Astrocyte of the cerebellum (primary cell): ENCODE data around the gene SYNJ2.

Source experiments
- DNase-seq: peaks from one replicate; pipeline ENCODE4 v3.0.0-alpha.2; 2011; ENCODE audit warnings: low read depth
- H3K4me3 ChIP-seq: 2 replicates; pipeline ENCODE4 v1.5.1; 2011; ENCODE audit warnings: mild to moderate bottlenecking, low read depth, low read length, moderate library complexity
- in situ Hi-C: cut with HindIII; loops from 2 replicates; pipeline ENCODE4 v1.10.0; 2017; ENCODE audit warnings: low sequenced_read_pairs
- TF ChIP-seq, protein P1 (sequence below): IDR thresholded peaks from 2 replicates; pipeline ENCODE4 v1.5.1; 2012; ENCODE audit warnings: low read length, low read depth, moderate library complexity, mild to moderate bottlenecking; ENCODE audit errors: missing control alignments

Gene SYNJ2

DNA sequence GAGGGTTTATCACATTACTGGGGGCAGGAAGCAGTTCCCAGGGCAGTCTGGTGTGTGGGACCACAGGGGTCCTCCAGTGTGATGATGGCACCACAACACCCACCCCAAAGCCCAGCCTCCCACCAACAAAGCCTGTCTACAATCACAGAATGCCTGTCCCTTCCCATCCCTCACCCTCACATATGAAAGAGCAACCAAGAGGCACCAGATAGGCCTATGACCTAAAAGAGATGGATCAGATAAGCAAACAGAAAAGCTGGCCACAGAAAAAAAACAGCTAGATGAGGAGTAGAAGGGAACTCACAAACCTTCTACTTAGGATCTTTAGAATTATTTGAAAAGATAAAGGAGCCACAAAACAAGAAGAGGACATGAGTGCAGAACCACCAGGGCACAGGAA, 132.1 kb downstream of the SYNJ2 start:
- TF ChIP-seq, protein P1, sequence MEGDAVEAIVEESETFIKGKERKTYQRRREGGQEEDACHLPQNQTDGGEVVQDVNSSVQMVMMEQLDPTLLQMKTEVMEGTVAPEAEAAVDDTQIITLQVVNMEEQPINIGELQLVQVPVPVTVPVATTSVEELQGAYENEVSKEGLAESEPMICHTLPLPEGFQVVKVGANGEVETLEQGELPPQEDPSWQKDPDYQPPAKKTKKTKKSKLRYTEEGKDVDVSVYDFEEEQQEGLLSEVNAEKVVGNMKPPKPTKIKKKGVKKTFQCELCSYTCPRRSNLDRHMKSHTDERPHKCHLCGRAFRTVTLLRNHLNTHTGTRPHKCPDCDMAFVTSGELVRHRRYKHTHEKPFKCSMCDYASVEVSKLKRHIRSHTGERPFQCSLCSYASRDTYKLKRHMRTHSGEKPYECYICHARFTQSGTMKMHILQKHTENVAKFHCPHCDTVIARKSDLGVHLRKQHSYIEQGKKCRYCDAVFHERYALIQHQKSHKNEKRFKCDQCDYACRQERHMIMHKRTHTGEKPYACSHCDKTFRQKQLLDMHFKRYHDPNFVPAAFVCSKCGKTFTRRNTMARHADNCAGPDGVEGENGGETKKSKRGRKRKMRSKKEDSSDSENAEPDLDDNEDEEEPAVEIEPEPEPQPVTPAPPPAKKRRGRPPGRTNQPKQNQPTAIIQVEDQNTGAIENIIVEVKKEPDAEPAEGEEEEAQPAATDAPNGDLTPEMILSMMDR = no peak
- H3K4me3 ChIP-seq = no peak overlapping the region
- in situ Hi-C loops = no loop called here
- no peak for DNase-seq

DNA sequence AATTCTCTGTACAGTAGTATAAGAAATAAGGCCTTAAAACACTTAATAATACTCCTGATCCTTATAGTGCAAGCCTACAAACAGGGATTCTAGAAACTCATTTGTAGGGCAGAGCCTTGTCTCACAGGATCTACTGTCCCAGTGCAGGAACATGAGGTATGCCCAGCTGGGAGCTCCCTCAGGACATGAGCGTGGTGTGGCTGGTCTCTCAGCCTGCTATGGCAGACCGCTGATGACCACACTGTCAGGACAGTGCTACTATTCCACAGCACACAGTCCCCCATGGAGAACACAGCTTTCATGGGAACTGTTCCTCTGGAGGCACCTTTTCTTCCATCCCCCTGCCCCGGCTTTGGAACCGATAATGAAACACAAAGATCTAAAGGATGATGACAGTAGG, 133.4 kb downstream of the SYNJ2 start:
- no peak overlapping the region for H3K4me3 ChIP-seq
- in situ Hi-C loops = no loop called here
- no peak for DNase-seq
- TF ChIP-seq, protein P1 = no peak

DNA sequence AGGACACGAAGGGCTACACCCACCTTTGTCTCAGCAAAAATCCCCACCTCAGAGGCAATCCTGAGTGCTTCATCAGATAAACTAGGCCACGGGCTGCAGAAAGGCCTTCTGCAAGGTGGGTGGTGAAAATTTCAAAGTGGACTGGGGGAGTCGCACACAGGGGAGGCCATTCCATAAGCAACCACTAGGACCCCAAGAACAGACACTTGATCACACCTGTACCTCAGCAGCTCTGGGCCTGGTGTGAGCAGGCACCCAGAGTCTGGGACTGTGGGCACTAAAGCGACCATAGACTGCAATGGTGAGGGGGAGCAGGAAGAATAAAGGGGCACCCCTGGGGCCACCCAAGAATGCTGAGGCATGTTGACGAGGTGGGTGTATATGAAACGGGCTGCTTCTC, 133.8 kb downstream of the SYNJ2 start:
- no peak for DNase-seq
- in situ Hi-C loops = no loop called here
- no peak overlapping the region for H3K4me3 ChIP-seq
- TF ChIP-seq, protein P1 = no peak

DNA sequence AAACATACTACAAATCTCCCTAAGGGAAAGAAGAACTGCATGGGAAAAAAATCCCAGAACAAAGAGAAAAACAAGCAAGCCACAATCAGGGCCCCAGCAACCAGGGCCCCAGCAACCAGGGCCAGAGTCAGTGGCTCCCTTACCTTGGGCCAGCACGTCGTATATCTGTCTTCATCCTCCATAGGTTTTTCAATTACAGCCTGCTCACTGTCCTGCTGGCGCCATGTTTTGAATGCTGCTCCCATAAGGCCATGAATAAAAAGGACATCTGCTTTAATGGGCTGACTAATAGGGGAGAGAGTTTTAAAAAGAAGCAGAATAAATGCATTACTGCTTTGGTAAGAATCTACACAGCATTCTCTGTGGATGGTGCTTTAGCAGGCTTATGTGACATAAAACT, 137.2 kb downstream of the SYNJ2 start:
- DNase-seq = no peak
- in situ Hi-C loops = no loop called here
- no peak overlapping the region for H3K4me3 ChIP-seq
- TF ChIP-seq, protein P1 = no peak

DNA sequence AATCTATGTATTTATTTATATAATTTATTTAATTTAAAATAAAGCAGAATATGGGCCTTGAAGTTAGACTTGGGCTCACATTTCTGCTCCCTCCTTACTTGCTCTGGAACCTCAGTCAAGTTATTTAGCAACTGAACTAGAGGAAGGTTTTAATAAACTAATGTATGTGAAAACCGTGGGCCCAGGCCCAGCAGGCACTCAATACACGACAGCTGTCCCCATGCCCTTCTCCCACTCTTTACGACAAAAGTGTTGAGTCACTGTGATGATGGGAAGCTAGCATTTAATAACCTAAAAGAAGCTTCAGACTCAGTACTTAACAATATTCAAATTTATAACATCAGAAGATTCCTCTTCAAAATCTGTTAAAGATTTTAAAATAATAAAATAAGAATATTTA, 139.7 kb downstream of the SYNJ2 start:
- TF ChIP-seq, protein P1 = no peak
- no peak overlapping the region for H3K4me3 ChIP-seq
- no peak for DNase-seq
- in situ Hi-C loops = no loop called here

DNA sequence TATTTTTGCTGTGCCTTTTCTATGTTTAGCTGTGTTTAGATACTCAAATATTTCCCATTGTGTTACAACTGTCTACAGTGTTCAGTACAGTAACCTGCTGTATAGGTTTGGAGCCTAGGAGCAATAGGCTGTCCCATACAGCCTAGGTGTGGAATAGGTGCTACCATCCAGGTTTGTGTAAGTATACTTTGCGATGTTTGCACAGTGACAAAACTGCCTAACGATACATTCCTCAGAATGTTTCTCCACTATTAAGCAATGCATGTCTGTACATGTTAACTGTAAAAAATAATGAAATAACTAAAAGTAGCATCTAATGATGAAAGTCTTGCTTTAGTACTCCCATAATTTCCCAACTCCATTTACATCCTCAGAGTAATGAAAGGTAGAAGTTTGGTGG, 140.4 kb downstream of the SYNJ2 start:
- DNase-seq = no peak
- H3K4me3 ChIP-seq = no peak overlapping the region
- TF ChIP-seq, protein P1 = no peak
- in situ Hi-C loops = no loop called here

DNA sequence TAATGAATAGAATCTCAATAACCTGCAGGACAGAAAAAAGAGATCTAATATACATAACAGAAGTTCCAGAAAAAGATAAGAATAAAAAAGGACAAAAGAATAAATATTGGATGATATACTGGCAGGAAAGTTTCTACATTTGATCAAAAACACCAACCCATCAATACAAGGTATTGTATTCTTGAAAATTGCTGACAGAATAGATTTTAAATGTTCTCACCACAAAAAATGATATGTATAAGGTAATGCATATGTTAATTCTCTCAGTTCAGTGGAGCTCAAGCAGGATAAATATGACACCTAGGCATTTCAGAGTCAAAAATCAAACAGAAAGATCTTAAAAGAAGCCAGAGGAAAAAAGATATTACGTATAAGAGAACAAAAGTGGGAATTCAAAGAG, 142.6 kb downstream of the SYNJ2 start:
- H3K4me3 ChIP-seq = no peak overlapping the region
- in situ Hi-C loops = no loop called here

More for the DNA sequence above, 142.6 kb downstream of the SYNJ2 start:
- TF ChIP-seq, protein P1 = no peak
- DNase-seq = no peak
